Measurements from ENCODE around the gene EXOC4.

- TF ChIP-seq CTCF (IDR thresholded peaks at IDR 0.05; ENCODE audit: low read depth, low read length, poor library complexity, severe bottlenecking) (no peak), EZH2phosphoT487 (IDR thresholded peaks at IDR 0.05; ENCODE audit: borderline replicate concordance, low read length) (no peak)
Observed at GRCh38 chr7:133912916-133913697, 660.2 kb downstream of the EXOC4 start.

All from DOHH2 (cell line).